Psoas muscle (tissue), 8 donors: ENCODE results near the gene ZNF335. TPM values are rescaled to one million over a fixed set of nuclear protein-coding genes. Genes with fewer than 3 reads are reported as not detected.
A peak's percentile ranks its signal among the peaks of the same experiment; 100 is the strongest.

Experiments
- ATAC-seq, 4 donors: fragments of 200-7000 bp; cut with Tn5 transposase; one replicate each; pipeline ENCODE4 v1.9.1; 2020; ENCODE audit warnings: moderate library complexity in 3 of 4, mild to moderate bottlenecking in 2 of 4
- DNase-seq, 2 donors: peaks; one replicate each; pipeline ENCODE4 v3.0.0-alpha.2; 2020
- H3K27ac ChIP-seq: fragments of 200-600 bp; one replicate; pipeline ENCODE4 v1.8.0; 2022
- H3K27me3 ChIP-seq, 3 donors: fragments of 200-600 bp in 1 of 3; one replicate each; pipeline versions ENCODE4 v1.6.1 to v1.8.0; 2013 to 2022; ENCODE audit warnings: low read length in 2 of 3, mild to moderate bottlenecking in 2 of 3, moderate library complexity in 1 of 3; ENCODE audit not compliant: insufficient read depth in 3 of 3
- H3K36me3 ChIP-seq, 2 donors: fragments of 200-600 bp in 1 of 2; one replicate each; pipeline versions ENCODE4 v1.6.1 to v1.8.0; 2013 to 2022; ENCODE audit warnings: low read depth in 1 of 2, mild to moderate bottlenecking in 1 of 2, moderate library complexity in 1 of 2; ENCODE audit not compliant: insufficient read depth in 1 of 2
- H3K4me1 ChIP-seq: fragments of 200-600 bp; one replicate; pipeline ENCODE4 v1.8.0; 2022
- H3K4me3 ChIP-seq: fragments of 200-600 bp; one replicate; pipeline ENCODE4 v1.8.0; 2022; ENCODE audit warnings: mild to moderate bottlenecking
- H3K9me3 ChIP-seq: fragments of 200-600 bp; one replicate; pipeline ENCODE4 v1.8.0; 2022
- CTCF ChIP-seq: fragments of 200-600 bp; IDR thresholded peaks from one replicate; pipeline ENCODE4 v1.8.0; 2022; ENCODE audit warnings: antibody characterized with exemption
- WGBS, 3 donors: extraction: QIAGEN DNeasy Blood & Tissue Kit; methylation state at CpG; one replicate each; pipeline versions ENCODE4 v1.1.6 to v1.1.7; 2013; 5-methylcytosine and 5-hydroxymethylcytosine counted together
- intact Hi-C, 2 donors: fragments of 100-400 bp; cut with DNase I; formaldehyde crosslinking; loops; one replicate each; pipeline versions ENCODE4 v1.11.0 to v1.14.2; 2022
- polyA plus RNA-seq, 3 donors: library from polyadenylated mRNA; stranded (reverse); fragments of 200-250 nt; gene quantifications; one replicate each; pipeline ENCODE4 v1.2.3, GENCODE V29; 2013
- total RNA-seq, 4 donors: library from RNA; stranded (reverse); fragmentation: NEBNext Ultra II Directional in 2 of 4; extraction: Animal tissue kit (Norgen Biotek cat#: 25700) in 2 of 4; gene quantifications; one replicate each; pipeline versions ENCODE4 v1.2.1 to v1.2.4, GENCODE V29; 2021 to 2023
- donor health status: healthy with polysubstance abuse.
- donor health status: DM: no; HTN: no; CAD: no; lungs with moderate emphysema.
- donor health status: Bipolar disorder and iron deficiency.
- donor health status: healthy.
- donor health status: DM: yes; HTN: yes; CAD: no.
- donor health status: DM: no; HTN: no; CAD: no.
- donor health status: DM: no; HTN: no; CAD: no.
- donor health status: DM: yes; HTN: yes; CAD: no.

The ZNF335 gene
- total and polyA plus RNA-seq, 7 donors, result 6.9 to 11.5 (median 10.2) TPM

GRCh38 chr20:45943613-45944012 is 28.4 kb downstream of the ZNF335 start:
- TF ChIP-seq CTCF, result no peak
- WGBS, 3 donors, result 81 to 89% (median 83%) methylated on average over 6 of the region's 6 CpGs
- peaks cover 15 to 100% of the 10 kb centered on the region in 2 donors for H3K36me3 ChIP-seq
- intact Hi-C loops, result no loop called here
- no peaks in the 10 kb centered on the region for H3K27me3 ChIP-seq
- DNase-seq (no peak), ATAC-seq (no peak)
- no peak overlapping the region for H3K4me3 ChIP-seq
- H3K4me1 ChIP-seq, result peaks cover 27% of the 10 kb centered on the region
- peak overlapping the region; percentile 77 for H3K27ac ChIP-seq
- no peaks in the 10 kb centered on the region for H3K9me3 ChIP-seq

- ATAC-seq, result no peak
Measured at GRCh38 chr20:45940469-45940868, 31.5 kb downstream of the ZNF335 start.

GRCh38 chr20:45940053-45940452 is 31.9 kb downstream of the ZNF335 start:
- peaks cover 14 to 79% of the 10 kb centered on the region in 2 donors for H3K36me3 ChIP-seq
- DNase-seq, result no peak
- H3K4me3 ChIP-seq, result no peak overlapping the region
- intact Hi-C loops, result no loop called here
- ATAC-seq, result no peak
- H3K27ac ChIP-seq, result no peak overlapping the region
- 88 to 98% (median 90%) methylated on average over 3 of the region's 3 CpGs for WGBS, 3 donors
- H3K27me3 ChIP-seq, result no peaks in the 10 kb centered on the region
- no peak for TF ChIP-seq CTCF
- no peaks in the 10 kb centered on the region for H3K9me3 ChIP-seq
- H3K4me1 ChIP-seq, result peaks cover 27% of the 10 kb centered on the region

More at GRCh38 chr20:45940469-45940868, 31.5 kb downstream of the ZNF335 start:
- Histone ChIP-seq H3K4me3 (no peak overlapping the region), H3K27me3 (no peaks in the 10 kb centered on the region), H3K4me1 (peaks cover 31% of the 10 kb centered on the region), H3K36me3 (peaks cover 17 to 83% of the 10 kb centered on the region in 2 donors), H3K27ac (no peak overlapping the region), H3K9me3 (no peaks in the 10 kb centered on the region)
- intact Hi-C loops, result no loop called here
- DNase-seq, result no peak
- no peak for TF ChIP-seq CTCF
- 89 to 95% (median 90%) methylated on average over 13 of the region's 13 CpGs for WGBS, 3 donors

GRCh38 chr20:45938727-45939438 is 33.1 kb downstream of the ZNF335 start:
- TF ChIP-seq CTCF, result no peak
- intact Hi-C loops, result loop anchor here in 1 of 2 donors (10.0 kb wide), 1 partner anchor 1376 kb away; no protein-coding TSS in a partner anchor
- Histone ChIP-seq H3K4me3 (no peak overlapping the region), H3K36me3 (peaks cover 8 to 67% of the 10 kb centered on the region in 2 donors), H3K27ac (no peak overlapping the region), H3K27me3 (no peaks in the 10 kb centered on the region), H3K9me3 (no peaks in the 10 kb centered on the region), H3K4me1 (peaks cover 15% of the 10 kb centered on the region)
- DNase-seq (no peak), ATAC-seq (no peak)
- WGBS, 3 donors, result 87 to 90% (median 90%) methylated on average over 12 to 13 of the region's 13 CpGs
